Measurements from ENCODE around the gene ZNF12. TPM values are rescaled to one million over a fixed set of nuclear protein-coding genes. Genes with fewer than 3 reads are reported as not detected.
"Not testable (repeated sequence)": the region's sequence is repeated elsewhere in the genome, so short reads cannot be mapped to it uniquely, and the experiment has no call there.

ZNF12 gene
- total RNA-seq, 1 donor from 2014 or later, result 12.8 TPM

DNA sequence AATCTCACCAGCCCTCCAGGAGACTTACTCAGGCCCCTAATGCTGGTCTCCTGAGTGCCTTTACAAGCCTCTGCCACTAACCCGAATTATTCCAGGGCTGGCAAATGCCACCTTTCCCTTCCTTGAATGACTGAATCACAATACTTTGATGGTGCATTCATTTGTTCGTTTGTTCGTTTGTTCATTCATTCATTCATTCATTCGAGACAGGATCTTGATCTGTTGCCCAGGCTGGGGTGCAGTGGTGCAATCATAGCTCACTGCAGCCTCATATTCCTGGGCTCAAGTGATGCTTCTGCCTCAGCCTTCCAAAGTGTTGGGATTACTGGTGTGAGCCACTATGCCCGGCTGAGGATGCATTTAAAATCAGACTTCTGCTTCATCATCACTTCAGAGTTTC lies 6.0 kb downstream of the ZNF12 start:
- ATAC-seq (no peak), DNase-seq (ENCODE audit: low spot score) (no peak)

DNA sequence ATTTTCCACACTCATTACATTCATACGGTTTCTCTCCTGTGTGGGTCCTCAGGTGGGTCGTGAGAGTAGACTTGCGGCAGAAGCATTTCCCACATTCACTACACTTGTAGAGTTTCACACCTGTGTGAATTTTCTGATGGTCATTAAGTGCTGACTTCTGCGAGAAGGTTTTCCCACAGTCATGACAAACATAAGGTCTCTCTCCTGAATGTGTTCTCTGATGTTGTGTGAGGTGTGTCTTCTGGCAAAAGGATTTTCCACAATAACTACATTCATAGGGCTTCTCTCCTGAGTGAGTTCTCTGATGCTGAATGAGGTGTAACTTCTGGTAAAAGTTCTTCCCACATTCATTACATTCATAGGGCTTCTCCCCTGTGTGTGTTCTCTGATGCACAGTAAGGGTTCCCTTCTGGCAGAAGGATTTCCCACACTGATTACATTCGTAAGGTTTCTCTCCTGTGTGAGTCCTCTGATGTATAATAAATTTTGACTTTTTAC lies 15.1 kb downstream of the ZNF12 start:
- no peak for ATAC-seq
- DNase-seq (ENCODE audit: low spot score), result no peak

DNA sequence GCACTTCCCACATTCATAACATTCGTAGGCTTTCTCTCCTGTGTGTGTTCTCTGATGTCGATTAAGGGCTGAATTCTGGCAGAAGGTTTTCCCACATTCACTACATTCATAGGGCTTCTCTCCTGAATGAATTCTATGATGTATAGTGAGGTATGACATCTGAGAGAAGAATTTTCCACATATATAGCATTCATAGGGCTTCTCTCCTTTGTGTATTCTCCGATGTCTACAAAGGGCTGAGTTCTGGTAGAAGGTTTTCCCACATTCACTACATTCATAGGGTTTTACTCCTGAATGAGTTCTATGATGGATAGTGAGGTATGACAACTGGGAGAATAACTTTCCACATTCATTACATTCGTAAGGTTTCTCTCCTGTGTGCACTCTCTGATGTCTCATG lies 15.6 kb downstream of the ZNF12 start:
- ATAC-seq (no peak), DNase-seq (ENCODE audit: low spot score) (no peak)

DNA sequence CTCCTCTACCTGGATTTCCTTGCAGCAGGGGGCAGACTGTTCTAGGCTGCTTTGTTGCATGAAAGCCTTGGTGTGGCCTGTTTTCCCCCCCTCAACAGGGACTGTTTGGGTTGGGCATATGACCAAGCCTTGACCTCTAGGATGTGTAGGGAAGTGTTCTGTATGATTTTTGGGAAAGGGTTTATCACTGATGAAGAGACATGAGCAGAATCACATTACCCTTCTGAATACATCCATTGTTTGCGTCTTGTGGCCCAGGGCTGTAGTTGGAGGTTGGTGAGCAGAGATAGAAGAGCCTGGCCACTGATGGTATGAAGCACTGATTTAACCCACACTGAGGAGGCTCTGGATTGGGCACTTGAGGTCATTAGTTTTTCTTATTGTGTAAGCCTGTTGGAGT lies 26.6 kb downstream of the ZNF12 start:
- DNase-seq (ENCODE audit: low spot score), result no peak
- ATAC-seq, result no peak

DNA sequence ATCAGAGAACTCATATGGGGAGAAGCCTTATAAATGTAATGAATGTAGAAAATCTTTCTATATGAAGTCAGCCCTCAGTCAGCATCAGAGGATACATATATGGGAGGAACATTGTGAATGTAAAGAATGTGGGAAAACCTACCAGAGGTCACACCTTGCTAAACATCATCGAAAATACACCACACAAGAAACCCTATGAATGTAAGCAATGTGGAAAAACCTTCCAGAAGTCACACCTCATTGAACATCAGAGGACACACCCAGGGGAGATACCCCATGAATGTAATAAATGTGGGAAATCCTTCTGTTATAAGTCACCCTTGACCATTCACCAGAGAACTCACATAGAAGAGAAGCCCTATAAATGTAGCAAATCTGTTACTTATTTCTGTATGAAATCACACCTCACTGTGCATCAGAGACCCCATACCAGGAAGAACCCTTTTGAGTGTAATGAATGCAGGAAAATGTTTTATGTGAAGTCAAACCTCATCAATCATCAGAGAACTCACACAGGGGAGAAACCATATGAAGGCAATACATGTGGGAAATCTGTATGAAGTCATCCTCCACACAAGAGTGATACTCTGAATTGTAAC lies 30.8 kb downstream of the ZNF12 start:
- ATAC-seq, result no peak
- no peak for DNase-seq (ENCODE audit: low spot score)

DNA sequence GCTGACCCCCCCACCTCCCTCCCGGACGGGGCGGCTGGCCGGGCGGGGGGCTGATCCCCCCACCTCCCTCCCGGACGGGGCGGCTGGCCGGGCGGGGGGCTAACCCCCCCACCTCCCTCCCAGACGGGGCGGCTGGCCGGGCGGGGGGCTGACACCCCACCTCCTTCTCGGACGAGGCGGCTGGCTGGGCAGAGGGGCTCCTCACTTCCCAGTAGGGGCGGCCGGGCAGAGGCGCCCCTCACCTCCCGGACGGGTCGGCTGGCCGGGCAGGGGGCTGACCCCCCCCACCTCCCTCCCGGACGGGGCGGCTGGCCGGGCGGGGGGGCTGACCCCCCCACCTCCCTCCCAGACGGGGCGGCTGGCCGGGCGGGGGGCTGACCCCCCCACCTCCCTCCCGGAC lies 35.9 kb downstream of the ZNF12 start:
- DNase-seq (ENCODE audit: low spot score); ATAC-seq: not testable (repeated sequence)

DNA sequence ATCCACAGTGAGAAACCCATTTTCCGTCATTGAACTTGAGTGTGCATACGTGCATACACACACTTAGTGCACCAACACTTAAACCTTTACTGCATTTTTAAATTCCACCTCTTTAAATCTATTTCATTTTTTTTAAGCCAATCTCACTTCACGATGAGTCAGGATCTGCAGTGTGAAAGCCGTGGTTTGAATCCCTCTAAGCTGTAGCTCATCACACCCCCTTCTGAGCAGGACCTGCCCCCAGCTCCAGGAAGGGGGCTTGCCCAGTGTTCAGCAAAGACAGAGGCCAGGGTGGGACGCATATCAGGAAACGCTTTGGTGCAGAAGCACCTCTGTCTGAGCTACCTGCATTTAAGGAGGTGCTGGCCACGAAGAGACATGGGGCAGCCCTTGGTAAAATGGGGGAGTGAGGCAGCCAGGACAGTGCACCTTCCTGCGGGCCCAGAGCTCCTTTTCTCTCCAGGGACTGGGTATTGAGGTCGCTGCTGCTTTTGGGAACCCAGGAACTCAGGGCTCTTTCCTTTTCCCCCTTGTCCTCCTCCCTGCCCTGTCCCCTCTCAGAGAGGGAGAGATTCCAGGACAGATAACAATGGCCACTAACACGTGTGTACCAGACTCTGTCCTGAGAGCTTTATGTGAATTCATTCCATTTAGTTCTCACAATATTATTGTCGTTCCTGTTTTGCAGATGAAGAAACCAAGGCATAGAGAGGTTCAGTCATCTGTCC lies 48.0 kb downstream of the ZNF12 start:
- DNase-seq (ENCODE audit: low spot score), result no peak
- no peak for ATAC-seq

DNA sequence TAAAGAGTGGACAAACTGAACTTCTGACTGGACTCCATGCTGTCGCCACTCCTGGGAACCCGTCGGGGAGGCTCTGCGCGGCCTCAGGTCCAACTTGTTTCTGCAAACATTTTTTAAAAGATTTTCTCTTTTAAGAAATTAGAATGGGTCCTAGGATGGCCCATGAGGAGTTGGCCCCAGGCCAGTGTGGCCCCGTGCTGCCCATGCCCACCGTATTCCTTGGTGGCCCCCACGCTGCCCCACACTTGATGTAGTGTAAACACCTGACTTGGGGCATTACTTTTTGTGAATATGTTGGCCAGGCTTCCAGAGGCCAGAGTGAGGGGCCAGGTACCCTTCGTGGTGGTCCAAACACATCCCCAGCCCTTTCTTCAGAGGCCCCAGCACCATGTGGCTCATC lies 50.3 kb downstream of the ZNF12 start:
- DNase-seq (ENCODE audit: low spot score) (no peak), ATAC-seq (no peak)

DNA sequence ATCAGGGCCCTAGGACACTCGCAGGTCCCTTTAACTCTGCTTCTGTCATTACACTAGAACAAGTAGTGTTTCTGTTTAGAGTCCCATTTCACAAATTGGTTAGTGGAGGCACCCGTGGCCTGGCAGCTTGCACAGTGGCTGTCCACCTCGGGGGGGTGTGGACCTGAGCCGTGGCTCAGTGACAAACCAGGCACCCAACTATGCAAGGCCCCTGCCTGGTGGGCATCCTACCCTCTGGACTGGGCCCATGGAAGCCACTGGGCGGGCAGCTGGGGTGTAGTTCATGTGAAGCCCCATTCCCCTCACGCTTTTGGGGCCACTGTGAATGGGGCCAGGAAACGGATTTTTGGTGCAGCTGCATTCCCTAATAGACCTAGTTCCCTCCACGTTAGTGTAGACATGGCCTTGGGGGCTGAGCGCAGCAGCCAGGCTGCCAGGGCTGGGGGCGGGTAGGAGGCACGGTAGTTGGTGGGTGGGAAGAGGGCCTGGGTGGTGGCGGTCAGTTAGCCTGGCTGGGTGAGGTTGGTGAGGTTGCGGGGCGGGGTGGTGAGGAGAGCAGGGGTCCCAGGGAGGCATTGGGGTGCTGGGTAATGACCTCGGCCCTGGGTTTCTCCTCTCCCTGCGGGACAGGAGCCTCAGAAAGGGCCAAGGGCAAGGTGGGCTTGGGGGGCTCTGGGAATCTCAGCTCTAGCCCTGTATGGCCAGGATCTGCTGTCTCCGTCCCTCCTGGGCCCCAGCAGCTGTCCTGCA lies 50.9 kb downstream of the ZNF12 start:
- ATAC-seq, result no peak
- DNase-seq (ENCODE audit: low spot score), result no peak

DNA sequence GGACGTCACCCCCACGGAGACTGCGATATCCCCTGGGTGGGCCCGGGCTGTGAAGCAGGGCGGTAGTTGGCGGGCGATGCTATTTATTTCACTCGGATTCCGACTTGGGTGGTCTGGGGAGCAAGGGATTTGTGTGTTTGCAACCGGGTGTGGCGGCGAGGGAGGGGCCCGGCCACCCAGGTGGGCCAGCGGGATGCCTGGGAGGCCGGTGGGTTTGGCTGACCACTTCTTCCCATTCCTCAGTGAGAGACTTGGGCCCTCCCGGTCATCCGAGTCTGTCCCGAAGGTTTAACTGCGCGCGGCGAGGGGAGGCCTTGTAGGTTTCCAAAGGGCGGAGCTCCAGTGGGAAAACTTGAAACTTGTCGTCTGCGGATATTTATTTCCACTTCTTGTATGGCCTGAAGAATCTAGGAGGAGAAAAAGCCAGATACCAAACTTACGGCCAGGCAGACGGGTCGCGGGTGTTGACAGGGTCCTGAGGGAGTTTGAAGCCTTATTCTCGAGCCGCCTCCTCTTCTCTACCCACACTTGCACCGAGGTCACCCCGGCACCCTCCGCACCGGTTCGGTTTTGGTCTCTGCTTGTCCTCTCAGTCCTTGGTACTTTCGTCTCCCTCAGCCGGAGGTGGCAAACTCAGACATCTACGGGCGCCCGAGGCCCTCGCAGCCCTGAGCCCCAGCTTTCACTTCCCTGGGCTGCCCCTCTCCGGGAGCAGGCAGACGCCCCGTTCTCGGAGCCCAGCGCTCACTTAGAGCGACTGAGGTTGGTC lies 51.7 kb downstream of the ZNF12 start:
- no peak for DNase-seq (ENCODE audit: low spot score)

DNA sequence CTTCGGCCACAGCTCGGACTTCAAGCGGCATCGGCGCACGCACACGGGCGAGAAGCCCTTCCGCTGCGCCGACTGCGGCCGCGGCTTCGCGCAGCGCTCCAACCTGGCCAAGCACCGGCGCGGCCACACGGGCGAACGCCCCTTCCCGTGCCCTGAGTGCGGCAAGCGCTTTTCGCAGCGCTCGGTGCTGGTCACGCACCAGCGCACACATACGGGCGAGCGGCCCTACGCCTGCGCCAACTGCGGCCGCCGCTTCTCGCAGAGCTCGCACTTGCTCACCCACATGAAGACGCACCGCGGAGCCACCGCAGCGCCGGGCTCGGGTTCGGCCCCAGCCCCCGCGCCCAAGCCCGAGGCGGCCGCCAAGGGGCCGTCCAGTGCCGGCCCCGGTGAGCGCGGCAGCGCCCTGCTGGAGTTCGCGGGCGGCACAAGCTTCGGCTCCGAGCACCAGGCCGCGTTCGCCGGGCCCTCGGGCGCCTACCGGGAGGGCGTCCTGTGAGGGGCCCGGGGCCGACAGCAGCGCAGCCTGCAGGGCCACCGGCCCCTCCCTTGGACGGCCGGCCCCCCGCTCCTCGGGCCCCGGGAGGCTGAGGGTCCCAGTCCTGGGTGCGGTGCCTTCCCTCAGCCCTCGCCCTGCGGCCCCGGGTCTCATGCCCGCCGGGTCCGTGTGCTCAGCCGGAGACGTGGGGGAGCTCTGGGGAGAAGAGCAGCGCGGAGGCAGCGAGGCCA lies 52.5 kb downstream of the ZNF12 start:
- DNase-seq (ENCODE audit: low spot score), result no peak
- ATAC-seq, result no peak

More for the DNA sequence above, 51.7 kb downstream of the ZNF12 start:
- no peak for ATAC-seq

DNA sequence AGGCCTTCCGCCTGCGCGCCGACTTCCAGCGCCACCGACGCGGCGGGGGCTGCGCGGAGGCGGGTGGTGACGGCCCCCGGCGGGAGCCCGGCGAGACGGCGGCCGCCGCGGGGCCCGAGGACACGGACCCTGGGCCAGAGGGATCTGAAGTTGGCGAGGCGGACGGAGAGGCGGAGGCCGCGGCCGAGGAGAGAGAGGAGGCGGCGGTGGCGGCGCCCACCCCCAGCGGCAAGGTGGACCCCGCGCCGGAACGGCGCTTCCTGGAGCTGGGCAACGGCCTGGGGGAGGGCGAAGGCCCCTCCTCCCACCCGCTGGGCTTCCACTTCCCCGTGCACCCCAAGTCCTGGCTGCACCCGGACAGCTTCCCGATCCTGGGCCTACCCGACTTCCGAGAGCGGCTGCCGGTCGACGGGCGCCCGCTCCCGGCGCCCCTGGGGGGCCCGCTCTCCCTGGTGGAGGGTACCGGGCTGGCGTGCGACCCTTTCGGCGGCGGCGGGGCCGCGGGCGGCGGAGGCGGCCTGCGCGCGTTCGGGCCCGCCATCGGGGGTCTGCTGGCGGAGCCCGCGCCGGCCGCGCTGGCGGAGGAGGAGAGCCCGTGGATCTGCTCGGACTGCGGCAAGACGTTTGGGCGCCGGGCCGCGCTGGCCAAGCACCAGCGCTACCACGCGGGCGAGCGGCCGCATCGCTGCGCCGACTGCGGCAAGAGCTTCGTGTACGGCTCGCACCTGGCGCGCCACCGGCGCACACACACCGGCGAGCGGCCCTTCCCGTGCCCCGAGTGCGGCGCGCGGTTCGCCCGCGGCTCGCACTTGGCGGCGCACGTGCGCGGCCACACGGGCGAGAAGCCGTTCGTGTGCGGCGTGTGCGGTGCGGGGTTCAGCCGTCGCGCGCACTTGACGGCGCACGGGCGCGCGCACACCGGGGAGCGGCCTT lies 53.4 kb downstream of the ZNF12 start:
- no peak for DNase-seq (ENCODE audit: low spot score)

DNA sequence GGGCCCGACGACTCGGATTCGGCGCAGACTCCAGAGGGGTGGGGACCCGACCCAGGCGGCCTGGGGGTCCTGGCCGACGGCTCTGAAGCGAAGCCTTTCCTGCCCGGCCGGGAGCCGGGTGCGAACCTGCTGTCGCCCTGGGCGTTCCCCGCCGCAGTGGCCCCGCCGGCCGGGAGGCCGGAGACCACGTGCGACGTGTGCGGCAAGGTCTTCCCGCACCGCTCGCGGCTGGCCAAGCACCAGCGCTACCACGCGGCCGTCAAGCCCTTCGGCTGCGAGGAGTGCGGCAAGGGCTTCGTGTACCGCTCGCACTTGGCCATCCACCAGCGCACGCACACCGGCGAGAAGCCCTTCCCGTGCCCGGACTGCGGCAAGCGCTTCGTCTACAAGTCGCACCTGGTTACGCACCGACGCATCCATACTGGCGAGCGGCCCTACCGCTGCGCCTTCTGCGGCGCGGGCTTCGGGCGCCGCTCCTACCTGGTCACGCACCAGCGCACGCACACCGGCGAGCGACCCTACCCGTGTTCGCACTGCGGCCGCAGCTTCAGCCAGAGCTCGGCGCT lies 54.2 kb downstream of the ZNF12 start:
- ATAC-seq, result no peak
- DNase-seq (ENCODE audit: low spot score), result no peak

More for the DNA sequence above, 53.4 kb downstream of the ZNF12 start:
- no peak for ATAC-seq

DNA sequence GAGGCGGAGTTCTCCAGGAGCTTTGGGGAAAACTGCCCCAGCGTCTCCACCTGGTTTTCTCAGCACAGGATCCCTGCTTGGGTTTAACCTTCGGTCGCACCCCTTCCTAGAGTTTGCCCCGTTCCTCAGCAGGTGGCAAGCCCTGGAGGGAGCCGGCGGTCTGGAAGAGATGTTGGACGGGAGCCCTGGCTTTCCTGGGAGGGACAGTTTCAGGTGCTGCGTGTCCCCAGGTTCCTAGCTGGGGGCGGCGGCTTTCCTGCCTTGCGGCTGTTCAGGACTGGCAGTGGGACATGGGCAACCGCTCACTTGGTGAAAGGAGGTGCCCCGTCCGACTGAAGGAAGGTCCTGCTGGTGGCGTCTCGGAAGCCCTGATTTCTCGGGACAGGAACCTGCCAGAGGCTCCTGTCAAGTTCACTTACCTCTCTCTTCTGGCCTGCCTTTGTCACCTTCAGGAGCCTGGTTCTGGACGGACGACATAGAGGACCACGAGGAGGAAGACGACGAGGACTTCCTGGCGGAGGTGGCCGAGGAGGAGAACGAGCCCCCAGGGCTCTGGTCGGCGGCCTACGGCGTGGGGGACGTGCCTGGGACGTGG lies 54.8 kb downstream of the ZNF12 start:
- DNase-seq (ENCODE audit: low spot score), result no peak
- ATAC-seq, result no peak

DNA sequence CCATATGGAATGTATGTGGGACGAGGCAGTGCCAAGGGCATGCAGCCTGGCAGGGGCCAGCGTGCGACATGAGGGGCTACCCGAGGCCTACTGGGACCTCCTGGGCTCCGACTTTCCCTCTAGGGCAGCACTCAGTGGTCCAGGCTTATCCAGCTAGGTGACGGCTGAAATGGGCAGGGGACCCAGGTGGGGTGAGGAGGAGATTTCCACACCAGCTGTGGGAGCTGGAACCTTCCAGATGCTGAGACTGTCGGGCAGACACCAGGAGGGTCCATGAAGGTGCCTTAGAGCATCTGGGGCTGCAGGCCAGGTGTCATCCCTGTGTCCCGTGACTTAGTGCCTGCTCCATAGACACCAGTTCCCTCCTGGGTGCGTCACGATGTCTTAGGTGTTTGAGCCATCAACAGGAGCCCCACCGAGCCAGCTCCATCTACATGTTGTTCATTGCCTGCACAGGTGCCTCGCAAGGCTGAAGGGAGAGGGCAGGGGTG lies 56.2 kb downstream of the ZNF12 start:
- ATAC-seq, result no peak
- DNase-seq (ENCODE audit: low spot score), result no peak

DNA sequence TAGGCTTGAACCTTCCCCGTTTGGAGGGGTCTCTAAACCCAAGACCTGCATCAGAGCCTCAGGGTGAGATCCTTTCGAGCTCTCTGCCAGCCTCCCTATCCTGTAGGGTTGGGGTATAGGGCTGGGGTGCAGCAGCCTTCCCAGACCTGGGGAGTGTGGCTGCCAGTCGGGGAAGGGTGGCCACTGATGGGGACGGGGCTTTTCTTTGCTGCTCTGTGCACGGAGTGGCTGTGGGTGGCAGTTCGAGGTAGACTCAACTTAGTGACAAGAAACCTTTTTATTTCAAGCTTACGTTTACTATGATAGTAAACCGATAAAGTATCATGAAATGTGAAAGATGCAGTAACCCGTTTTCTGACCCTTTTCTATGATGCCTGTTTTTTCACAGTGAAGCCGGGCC lies 56.7 kb downstream of the ZNF12 start:
- ATAC-seq, result no peak

DNA sequence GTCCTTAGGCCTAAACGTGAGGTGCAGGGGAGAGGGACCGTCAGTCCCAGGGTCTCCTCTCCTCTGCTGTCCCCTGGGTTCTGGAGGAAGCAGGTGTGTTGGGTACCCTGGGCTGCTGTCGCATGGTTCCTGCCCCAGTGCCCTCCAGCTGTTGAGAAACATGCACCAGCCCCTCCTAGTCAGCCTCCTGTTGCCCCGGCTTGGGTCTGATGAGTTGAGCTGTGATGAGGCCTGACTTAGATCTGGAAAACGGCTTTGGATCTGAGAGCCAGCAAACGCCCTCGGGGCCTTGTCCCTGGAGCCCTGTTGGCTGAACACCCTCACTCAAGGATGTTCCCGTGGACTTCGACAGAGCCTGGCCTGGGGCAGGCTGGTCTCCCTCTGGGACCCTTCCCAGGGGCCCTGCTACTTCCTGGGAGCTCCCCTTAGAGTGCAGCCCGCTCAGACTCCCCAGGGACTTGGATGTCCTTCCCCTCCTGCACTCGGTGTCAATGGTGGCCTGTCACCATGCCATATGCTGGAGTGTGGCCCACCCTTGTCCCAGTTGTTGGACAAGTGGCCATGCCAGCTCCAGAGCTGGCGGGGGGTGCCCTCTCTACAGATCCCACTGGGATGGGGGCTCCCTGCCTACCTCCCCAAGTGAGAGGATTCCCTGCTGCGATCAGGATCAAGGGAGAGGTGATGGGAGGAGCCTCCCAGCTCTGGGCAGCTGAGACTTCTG lies 57.3 kb downstream of the ZNF12 start:
- ATAC-seq (no peak), DNase-seq (ENCODE audit: low spot score) (no peak)

More for the DNA sequence above, 56.7 kb downstream of the ZNF12 start:
- DNase-seq (ENCODE audit: low spot score), result no peak

DNA sequence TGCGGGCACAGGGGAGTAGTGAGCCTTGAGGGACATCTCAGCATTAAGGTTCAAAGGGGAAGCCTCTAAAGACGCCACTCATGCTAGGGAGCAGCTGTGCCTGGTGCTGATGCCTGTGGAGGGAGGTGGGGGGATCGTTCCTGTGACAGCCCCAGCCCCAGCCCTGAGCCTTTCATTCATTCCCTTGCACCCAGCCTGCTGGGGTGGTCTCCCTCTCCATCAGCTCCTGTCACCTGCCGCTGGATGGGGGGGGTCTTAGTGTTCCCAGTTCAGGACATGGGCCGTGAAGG lies 58.0 kb downstream of the ZNF12 start:
- ATAC-seq (no peak), DNase-seq (ENCODE audit: low spot score) (no peak)
